GM13976 (cell line): ENCODE results near the gene UBAP1.
"Not testable (repeated sequence)": the region's sequence is repeated elsewhere in the genome, so short reads cannot be mapped to it uniquely, and the experiment has no call there.

Experiments
- DNase-seq: peaks from one replicate; pipeline ENCODE4 v3.0.0; 2012; ENCODE audit warnings: low spot score
- CTCF ChIP-seq: IDR thresholded peaks from 2 replicates; pipeline ENCODE4 v1.5.1; 2012; ENCODE audit warnings: borderline replicate concordance, mild to moderate bottlenecking; ENCODE audit not compliant: insufficient read depth; ENCODE audit errors: extremely low read depth, missing control alignments, control extremely low read depth
- in situ Hi-C: fragments of 300-500 bp; cut with MboI; formaldehyde crosslinking; loops from one replicate; pipeline ENCODE4 v1.12.0; 2022; ENCODE audit warnings: low sequenced_read_pairs, mixed read lengths, inconsistent platforms; ENCODE audit not compliant: unreplicated experiment

The UBAP1 gene

GRCh38 chr9:34267660-34268059 is 88.8 kb downstream of the UBAP1 start:
- TF ChIP-seq CTCF = no peak
- DNase-seq = no peak
- in situ Hi-C loops = no loop called here

GRCh38 chr9:34271265-34272006 is 92.6 kb downstream of the UBAP1 start:
- in situ Hi-C loops = no loop called here
- TF ChIP-seq CTCF = no peak
- DNase-seq = no peak

GRCh38 chr9:34272101-34272541 is 93.3 kb downstream of the UBAP1 start:
- DNase-seq = no peak
- in situ Hi-C loops = no loop called here
- no peak for TF ChIP-seq CTCF

GRCh38 chr9:34273588-34273987 is 94.7 kb downstream of the UBAP1 start:
- in situ Hi-C loops, DNase-seq: not testable (repeated sequence)

- no peak for DNase-seq
- no peak for TF ChIP-seq CTCF
- in situ Hi-C loops = no loop called here
Measured at GRCh38 chr9:34275811-34276210, 97.0 kb downstream of the UBAP1 start.

GRCh38 chr9:34276772-34277171 is 97.9 kb downstream of the UBAP1 start:
- TF ChIP-seq CTCF = no peak
- DNase-seq = no peak
- in situ Hi-C loops = no loop called here

GRCh38 chr9:34279411-34279810 is 100.6 kb downstream of the UBAP1 start:
- no peak for TF ChIP-seq CTCF
- in situ Hi-C loops = no loop called here
- DNase-seq = no peak
